PC-9 (cell line): ENCODE results near the gene ACSM2A. TPM values are rescaled to one million over a fixed set of nuclear protein-coding genes. Genes with fewer than 3 reads are reported as not detected.

Experiments
- BruUV-seq: library from RNA; stranded (reverse); fragments of 400-500 nt; replicated peaks from 2 replicates; lab custom pipeline; 2021; lab: Mats Ljungman, UMichigan
- CTCF ChIA-PET: fragments of 300-600 bp; sonication (Branson Sonifier 250); formaldehyde crosslinking; loops from one replicate; lab custom pipeline; 2022; ENCODE audit warnings: antibody characterized with exemption; lab: Charles Lee
- POLR2A ChIA-PET: fragments of 300-600 bp; sonication (Branson Sonifier 250); formaldehyde crosslinking; loops from one replicate; lab custom pipeline; 2022; ENCODE audit warnings: antibody characterized with exemption; ENCODE audit not compliant: unreplicated experiment; lab: Charles Lee
- DNase-seq, 2 experiments: peaks; one replicate each; pipeline versions ENCODE4 v3.0.0 to v3.0.0-alpha.2; 2015 to 2022; ENCODE audit warnings: mixed read lengths in 1 of 2
- H2AFZ ChIP-seq: fragments of 200-600 bp; sonication (generic); 2 replicates; pipeline ENCODE4 v1.8.1; 2017; ENCODE audit warnings: antibody characterized with exemption
- H3F3A ChIP-seq: fragments of 200-600 bp; sonication (generic); 2 replicates; pipeline ENCODE4 v1.8.1; 2017; ENCODE audit warnings: antibody characterized with exemption, mild to moderate bottlenecking, low read depth; ENCODE audit not compliant: insufficient read depth
- H3K27ac ChIP-seq: fragments of 200-600 bp; sonication (generic); 2 replicates; pipeline ENCODE4 v1.6.1; 2016; ENCODE audit warnings: mixed run types
- H3K27me3 ChIP-seq: fragments of 200-600 bp; sonication (generic); 2 replicates; pipeline ENCODE4 v1.6.1; 2016; ENCODE audit warnings: low read depth, mixed run types; ENCODE audit not compliant: insufficient read depth
- H3K36me3 ChIP-seq: fragments of 200-600 bp; sonication (generic); 2 replicates; pipeline ENCODE4 v1.6.1; 2016; ENCODE audit warnings: low read depth, mixed run types
- H3K4me1 ChIP-seq: fragments of 200-600 bp; sonication (generic); replicated peaks from 2 replicates; pipeline ENCODE4 v1.6.1; 2016; ENCODE audit warnings: mixed run types; ENCODE audit not compliant: insufficient read depth
- H3K4me2 ChIP-seq: fragments of 200-600 bp; sonication (generic); 2 replicates; pipeline ENCODE4 v1.6.1; 2017; ENCODE audit warnings: mixed run types
- H3K4me3 ChIP-seq: fragments of 200-600 bp; sonication (generic); 2 replicates; pipeline ENCODE4 v1.6.1; 2016; ENCODE audit warnings: mixed run types
- H3K79me2 ChIP-seq: fragments of 200-600 bp; sonication (generic); 2 replicates; pipeline ENCODE4 v1.6.1; 2017; ENCODE audit warnings: low read depth, mixed run types
- H3K9me2 ChIP-seq: fragments of 200-600 bp; sonication (generic); 2 replicates; pipeline ENCODE4 v1.8.1; 2017; ENCODE audit warnings: mild to moderate bottlenecking; ENCODE audit not compliant: insufficient read depth
- H3K9me3 ChIP-seq: fragments of 200-600 bp; sonication (generic); 2 replicates; pipeline ENCODE4 v1.8.1; 2016; ENCODE audit warnings: low read depth; ENCODE audit not compliant: insufficient read depth
- H4K20me1 ChIP-seq: fragments of 200-600 bp; sonication (generic); 2 replicates; pipeline ENCODE4 v1.8.1; 2017; ENCODE audit not compliant: insufficient read depth
- EZH2 ChIP-seq: fragments of 200-600 bp; sonication (generic); IDR thresholded peaks from 2 replicates; pipeline ENCODE4 v1.8.0; 2017; ENCODE audit warnings: antibody characterized with exemption, low read depth
- intact Hi-C: fragments of 100-400 bp; cut with micrococcal nuclease; formaldehyde crosslinking; loops from one replicate; pipeline ENCODE4 v1.10.0; 2022; ENCODE audit not compliant: unreplicated experiment
- total RNA-seq: library from RNA; stranded (reverse); gene quantifications from 2 replicates; pipeline ENCODE4 v1.2.3, GENCODE V29; 2021
- TF ChIP-seq, protein P1 (sequence below): fragments of 200-600 bp; sonication (generic); conservative IDR thresholded peaks from 2 replicates; pipeline ENCODE4 v1.6.1; 2017; ENCODE audit warnings: mixed run types, antibody characterized with exemption, mild to moderate bottlenecking, moderate library complexity

The ACSM2A gene
- total RNA-seq, 1 experiment from 2014 or later: not detected

- Histone ChIP-seq H2AFZ (no peak within 1 kb of the TSS), H3K36me3 (no peaks in the 10 kb centered on the region), H3K27ac (no peak within 1 kb of the TSS), H3K4me1 (no peaks in the 10 kb centered on the region), H3K9me2 (no peaks in the 10 kb centered on the region), H3K4me3 (no peak within 1 kb of the TSS), H4K20me1 (no peaks in the 10 kb centered on the region), H3K27me3 (peaks cover 59% of the 10 kb centered on the region), H3K4me2 (no peak within 1 kb of the TSS), H3K79me2 (no peaks in the 10 kb centered on the region), H3F3A (no peaks in the 10 kb centered on the region), H3K9me3 (no peaks in the 10 kb centered on the region)
- intact Hi-C loops: no loop called here
- ChIA-PET CTCF (no interaction called here), POLR2A (no interaction called here)
- DNase-seq: no peak
- no peak for TF ChIP-seq EZH2
- TF ChIP-seq, protein P1, sequence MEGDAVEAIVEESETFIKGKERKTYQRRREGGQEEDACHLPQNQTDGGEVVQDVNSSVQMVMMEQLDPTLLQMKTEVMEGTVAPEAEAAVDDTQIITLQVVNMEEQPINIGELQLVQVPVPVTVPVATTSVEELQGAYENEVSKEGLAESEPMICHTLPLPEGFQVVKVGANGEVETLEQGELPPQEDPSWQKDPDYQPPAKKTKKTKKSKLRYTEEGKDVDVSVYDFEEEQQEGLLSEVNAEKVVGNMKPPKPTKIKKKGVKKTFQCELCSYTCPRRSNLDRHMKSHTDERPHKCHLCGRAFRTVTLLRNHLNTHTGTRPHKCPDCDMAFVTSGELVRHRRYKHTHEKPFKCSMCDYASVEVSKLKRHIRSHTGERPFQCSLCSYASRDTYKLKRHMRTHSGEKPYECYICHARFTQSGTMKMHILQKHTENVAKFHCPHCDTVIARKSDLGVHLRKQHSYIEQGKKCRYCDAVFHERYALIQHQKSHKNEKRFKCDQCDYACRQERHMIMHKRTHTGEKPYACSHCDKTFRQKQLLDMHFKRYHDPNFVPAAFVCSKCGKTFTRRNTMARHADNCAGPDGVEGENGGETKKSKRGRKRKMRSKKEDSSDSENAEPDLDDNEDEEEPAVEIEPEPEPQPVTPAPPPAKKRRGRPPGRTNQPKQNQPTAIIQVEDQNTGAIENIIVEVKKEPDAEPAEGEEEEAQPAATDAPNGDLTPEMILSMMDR: no peak
- no TSS peak for BruUV-seq
Observed at GRCh38 chr16:20409398-20410120, 41.8 kb upstream of the ACSM2A start, which contains the start of gene ACSM5. Gene ACSM5, plus strand, starts transcription at chr16:20409534. Its CDS starts 1,951 bp downstream, at chr16:20411485.

- intact Hi-C loops: no loop called here
- ChIA-PET CTCF (no interaction called here), POLR2A (no interaction called here)
Observed at GRCh38 chr16:20410121-20410723, 41.1 kb upstream of the ACSM2A start.

GRCh38 chr16:20411055-20411454 lies 40.3 kb upstream of the ACSM2A start:
- peaks cover 44% of the 10 kb centered on the region for H3K27me3 ChIP-seq
- H3K36me3 ChIP-seq: no peaks in the 10 kb centered on the region
- no peak for DNase-seq
- H3K79me2 ChIP-seq: no peaks in the 10 kb centered on the region
- no peaks in the 10 kb centered on the region for H3K4me1 ChIP-seq
- H3K27ac ChIP-seq: no peak overlapping the region
- BruUV-seq: no TSS peak
- intact Hi-C loops: no loop called here
- H3K9me2 ChIP-seq: no peaks in the 10 kb centered on the region
- TF ChIP-seq, protein P1: no peak
- no peak for TF ChIP-seq EZH2
- no peaks in the 10 kb centered on the region for H3K9me3 ChIP-seq
- H3F3A ChIP-seq: no peaks in the 10 kb centered on the region
- no peak overlapping the region for H3K4me2 ChIP-seq
- H2AFZ ChIP-seq: no peak overlapping the region
- no peak overlapping the region for H3K4me3 ChIP-seq
- H4K20me1 ChIP-seq: no peaks in the 10 kb centered on the region
- ChIA-PET POLR2A (no interaction called here), CTCF (no interaction called here)

More at GRCh38 chr16:20410121-20410723, 41.1 kb upstream of the ACSM2A start:
- H3K79me2 ChIP-seq: no peaks in the 10 kb centered on the region
- H3K4me2 ChIP-seq: no peak overlapping the region
- TF ChIP-seq, protein P1: no peak
- TF ChIP-seq EZH2: no peak
- H3K4me1 ChIP-seq: no peaks in the 10 kb centered on the region
- no peaks in the 10 kb centered on the region for H3F3A ChIP-seq
- no peaks in the 10 kb centered on the region for H4K20me1 ChIP-seq
- no peaks in the 10 kb centered on the region for H3K36me3 ChIP-seq
- DNase-seq: no peak
- no TSS peak for BruUV-seq
- H3K27me3 ChIP-seq: peaks cover 53% of the 10 kb centered on the region
- H3K9me2 ChIP-seq: no peaks in the 10 kb centered on the region
- H3K4me3 ChIP-seq: no peak overlapping the region
- no peak overlapping the region for H2AFZ ChIP-seq
- no peak overlapping the region for H3K27ac ChIP-seq
- no peaks in the 10 kb centered on the region for H3K9me3 ChIP-seq
